NCI-H510A (cell line): ENCODE results near the gene PRODH2.
"Not testable (repeated sequence)": the region's sequence is repeated elsewhere in the genome, so short reads cannot be mapped to it uniquely, and the experiment has no call there.

ENCODE experiments used
- DNase-seq: peaks from one replicate; lab custom pipeline; 2025; lab: John Stamatoyannopoulos, UW

The PRODH2 gene

DNA sequence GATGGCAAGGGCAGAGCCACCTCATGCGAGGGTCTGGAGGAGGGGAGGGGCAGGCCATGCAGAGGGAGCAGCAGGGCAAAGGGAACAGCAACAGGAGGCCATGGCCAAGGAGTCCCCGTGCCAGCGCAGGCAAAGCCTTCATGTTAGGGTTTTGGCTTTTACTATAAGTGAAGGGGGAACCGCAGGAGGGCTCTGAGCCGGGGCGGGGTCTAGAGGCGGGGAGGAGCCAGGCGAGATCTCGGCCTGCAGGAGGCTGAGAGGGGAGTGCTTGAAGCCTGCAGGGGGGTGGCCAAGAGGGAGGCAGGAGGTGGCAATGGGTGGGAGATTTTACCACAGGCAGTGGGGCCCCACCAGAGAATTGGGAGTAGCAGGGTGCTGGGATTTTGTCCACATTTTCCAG, 31.0 kb downstream of the PRODH2 start:
- DNase-seq = no peak

DNA sequence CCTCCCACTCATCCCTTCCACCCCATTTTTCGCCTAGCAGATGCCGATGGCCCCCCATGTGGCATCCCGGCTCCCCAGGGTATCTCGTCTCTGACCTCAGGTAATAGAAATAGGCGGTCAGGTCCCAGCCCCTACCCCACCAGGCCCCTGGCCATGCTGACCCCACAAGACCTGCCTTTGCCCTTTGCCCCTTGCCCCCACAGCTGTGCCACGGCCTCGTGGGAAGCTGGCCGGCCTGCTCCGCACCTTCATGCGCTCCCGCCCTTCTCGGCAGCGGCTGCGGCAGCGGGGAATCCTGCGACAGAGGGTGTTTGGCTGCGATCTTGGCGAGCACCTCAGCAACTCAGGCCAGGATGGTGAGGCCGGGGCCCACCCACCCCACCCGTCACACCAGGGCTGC, 31.9 kb downstream of the PRODH2 start:
- no peak for DNase-seq

DNA sequence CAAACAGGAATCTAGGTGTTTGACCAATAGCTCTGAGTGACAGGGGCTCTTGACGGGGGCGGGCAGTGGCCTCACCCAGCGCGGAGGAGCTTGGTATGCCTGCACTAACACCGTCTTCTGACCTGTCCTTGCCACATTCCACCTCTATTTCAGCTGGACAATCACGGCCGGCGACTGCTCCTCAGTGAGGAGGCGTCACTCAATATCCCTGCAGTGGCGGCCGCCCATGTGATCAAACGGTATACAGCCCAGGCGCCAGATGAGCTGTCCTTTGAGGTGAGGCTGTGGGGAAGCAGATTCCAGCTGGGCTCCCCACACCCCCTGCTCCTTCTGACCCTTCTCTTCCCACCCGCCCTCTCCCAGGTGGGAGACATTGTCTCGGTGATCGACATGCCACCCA, 32.6 kb downstream of the PRODH2 start:
- no peak for DNase-seq

DNA sequence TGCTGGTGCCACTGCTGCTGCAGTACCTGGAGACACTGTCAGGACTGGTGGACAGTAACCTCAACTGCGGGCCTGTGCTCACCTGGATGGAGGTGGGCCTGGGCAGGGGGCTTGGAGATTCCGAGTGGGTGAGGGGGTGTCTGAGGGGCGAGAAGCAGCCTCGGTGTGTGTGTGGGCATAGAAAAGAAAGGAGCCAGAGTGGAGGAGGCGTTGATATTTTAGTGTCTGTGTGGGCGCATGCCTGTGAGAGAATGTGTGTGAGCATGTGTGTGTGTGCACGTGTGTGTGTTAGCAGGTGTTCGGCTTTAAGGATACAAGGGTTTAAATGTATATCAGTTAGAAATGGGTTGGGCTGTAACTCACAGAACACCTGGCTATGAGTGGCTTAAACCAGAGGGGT, 33.6 kb downstream of the PRODH2 start:
- DNase-seq = no peak

DNA sequence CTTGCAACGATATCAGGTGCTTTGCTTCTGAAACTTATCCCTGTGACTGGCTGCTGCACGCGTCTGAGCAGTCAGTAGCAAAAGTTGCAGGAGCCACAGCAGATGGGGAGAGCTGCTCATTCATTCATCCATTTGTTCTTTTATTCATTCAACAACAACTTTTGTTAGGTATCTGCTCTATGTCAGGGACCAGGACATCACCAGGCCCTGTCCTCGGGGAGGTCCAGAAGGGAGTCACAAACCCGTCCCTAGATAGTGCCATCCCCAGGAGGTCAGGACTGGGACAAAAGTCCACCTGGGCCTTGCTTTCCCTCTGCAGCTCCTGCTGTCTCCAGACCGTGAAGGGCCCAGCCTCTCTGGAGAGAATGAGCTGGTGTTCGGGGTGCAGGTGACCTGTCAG, 34.7 kb downstream of the PRODH2 start:
- no peak for DNase-seq

DNA sequence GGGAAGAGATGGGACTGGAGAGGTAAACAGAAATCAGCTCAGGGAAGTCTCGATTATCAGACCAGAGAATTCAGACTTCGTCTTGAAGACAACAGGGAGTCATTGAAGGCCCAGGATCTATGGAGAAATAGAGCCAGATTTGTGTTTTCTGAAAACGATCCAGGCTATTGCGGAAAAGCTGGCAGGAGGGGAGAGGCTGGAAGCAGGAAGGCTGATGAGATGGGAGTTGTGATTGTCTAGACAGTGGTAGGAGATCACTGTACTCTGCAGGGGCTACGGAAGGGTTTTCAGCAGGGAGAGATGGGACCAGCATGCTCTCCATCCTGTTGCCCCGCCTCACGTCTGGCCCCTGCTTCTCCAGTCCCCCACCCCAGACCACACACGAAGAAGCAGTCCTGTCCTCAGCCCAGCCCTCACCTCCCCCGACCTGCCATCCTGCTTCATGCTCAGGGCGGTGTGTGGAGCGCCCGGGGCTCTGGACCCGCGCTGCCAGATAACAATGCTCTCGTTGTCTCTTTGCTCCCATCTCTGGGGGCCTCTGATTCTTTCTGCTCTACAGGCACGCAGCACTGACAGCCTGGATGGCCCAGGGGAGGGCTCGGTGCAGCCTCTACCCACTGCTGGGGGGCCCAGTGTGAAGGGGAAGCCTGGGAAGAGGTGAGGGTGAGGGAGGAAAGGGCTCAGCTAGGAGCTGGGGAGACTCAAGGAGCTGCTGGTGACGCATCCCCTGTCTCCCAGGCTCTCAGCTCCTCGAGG, 35.4 kb downstream of the PRODH2 start:
- no peak for DNase-seq

DNA sequence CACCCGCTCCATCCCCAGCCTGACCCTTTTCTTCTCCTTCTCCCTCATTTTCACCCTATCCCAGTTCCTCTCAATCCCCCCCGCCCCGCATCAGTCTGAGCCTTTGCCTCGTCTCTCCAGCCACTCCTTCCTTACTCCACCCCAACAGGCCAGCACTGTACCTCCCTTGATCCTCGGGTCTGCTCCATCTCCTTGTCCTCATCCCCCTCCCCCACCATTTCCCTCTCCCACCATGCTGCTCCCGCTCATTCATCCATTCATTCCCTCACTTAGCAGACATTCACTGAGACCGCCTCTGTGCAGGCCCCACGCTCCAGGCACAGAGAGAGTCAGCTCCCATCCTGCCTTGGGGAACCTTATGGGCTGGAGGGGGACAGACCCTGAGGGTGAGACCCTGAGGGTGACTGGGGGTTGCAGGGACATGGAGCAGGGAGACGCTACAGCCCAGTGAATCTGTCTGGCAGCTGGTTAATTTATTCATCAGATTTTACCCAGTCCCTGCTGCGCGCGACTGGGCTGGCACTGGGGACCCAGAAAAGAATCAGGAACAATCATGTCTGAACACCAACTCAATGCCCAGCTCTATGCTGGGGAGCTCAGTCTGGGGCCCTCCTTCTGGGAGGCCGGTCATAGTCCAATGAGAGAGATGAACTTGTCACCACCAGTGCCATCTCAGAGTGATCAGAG, 36.4 kb downstream of the PRODH2 start:
- DNase-seq = no peak

DNA sequence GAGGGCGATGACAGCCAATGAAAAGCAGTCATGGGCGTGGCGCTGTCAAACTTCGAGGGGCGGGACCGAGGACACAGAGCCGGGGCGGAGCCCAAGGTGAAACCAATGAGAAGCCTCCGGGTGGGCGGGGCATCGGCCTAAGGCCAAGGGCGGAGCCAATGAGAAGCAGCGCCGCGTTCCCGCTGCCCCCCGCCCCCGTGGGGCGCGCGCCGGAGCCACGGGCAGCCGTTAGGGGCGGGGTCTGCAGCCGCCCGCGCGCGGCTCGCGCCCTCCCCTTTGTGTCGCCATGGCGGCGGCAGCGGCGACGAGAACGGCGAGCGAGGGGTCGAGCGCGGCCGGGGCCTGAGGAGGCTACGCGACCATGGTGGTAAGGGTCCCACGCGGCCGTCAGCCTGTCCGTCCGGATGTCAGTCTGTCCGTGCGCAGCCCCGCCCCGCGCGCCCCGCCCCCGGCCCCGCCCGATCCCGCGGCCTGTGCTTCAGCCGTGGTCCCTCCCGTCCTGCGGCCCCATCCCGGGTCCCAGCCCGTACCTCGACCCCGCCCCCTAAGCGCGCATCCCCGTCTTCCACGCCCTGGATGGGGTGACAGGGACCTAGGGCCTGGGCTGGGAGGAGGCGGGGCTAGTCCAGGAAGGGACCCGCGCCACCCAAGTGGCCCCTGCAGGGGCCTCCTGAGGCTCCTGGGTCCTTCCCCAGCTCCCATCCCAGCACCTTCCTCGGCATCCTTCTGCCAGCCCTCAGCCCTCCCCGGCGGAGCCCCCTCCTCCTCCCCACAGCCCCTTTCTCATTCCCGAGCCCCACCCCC, 37.1 kb downstream of the PRODH2 start, which contains the start of gene ARHGAP33:
Gene ARHGAP33, plus strand, starts transcription at position 267 of the 804 bp plus-strand sequence. Its CDS starts 95 bp downstream, at position 362.
- DNase-seq = peak; percentile 98

DNA sequence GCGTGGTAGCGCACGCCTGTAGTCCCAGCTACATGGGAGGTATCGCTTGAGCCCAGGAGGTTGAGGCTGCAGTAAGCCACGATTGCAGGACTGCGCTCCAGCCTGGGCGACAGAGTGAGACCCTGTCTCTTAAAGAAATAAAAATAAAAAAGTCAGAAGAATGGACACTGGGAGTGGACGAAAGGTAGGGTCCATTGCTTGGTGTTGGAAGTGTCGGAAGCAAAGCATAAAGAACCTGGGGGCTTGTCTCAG, 37.7 kb downstream of the PRODH2 start:
- DNase-seq = no peak

DNA sequence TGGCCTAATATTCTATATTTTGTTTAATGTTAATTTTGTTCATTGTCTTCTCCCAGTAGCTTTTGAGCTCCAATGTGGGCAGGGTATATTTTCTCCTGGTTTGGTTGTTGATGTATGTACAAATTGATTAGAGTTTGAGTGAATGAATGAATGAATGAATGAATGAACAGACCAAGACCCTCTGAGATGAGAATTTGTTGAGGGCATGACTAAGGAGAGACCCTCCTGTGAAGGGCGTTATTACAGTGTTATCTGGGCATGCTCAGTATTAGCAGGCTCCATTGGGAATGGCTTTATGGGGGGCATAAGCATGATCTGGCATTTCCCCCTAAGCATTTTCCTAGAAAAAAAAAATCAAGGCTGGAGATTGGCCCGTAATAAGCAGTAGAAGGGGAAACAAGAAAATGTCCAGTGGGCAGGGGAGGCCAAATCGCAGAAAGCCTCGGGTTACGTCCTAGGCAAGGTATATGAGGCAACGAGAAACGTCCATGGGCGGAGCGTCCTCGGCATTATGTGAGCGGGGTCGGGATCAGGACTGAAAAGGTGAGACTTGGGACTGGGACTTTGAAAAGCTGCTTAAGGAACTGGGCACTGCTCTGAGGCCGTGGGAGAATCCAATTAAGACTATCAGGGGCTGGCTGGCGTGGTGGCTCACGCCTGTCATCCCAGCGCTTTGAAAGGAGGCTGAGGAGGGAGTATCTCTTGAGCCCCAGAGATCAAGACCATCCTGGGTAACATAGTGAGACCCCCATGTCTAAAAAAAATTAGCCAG, 38.2 kb downstream of the PRODH2 start:
- DNase-seq = no peak

DNA sequence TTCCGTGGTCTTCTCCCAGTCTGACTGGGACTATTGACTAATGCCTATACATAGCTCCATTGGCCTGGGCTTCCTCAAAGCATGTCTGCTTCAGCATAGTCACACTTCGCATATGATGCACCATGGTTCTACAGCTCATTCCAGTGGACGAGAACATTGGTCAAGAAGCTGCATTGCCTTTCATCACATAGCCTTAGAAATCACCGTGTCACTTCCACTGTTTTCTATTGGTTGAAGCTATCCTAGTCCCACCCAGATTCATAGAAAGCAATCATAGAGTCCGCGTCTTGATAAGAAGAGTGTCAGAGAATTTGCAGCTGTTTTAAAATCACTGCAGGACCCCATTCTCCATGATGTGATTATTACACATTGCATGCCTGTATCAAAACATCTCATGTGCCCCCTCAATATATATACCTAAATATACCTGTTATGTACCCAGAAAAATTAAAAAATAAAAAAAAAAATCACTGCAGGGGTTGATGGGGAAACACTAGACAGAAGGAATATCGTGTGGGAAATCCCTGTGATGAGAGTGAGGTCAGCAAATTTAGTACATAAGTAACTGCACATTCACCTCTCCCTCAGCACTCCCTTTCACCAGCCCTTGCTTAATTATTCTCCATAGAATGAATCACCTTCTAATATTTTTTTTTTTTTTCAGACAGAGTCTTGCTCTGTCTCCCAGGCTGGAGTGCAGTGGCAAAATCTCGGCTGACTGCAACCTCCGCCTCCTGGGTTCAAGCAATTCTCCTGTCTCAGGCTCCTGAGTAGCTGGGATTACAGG, 39.4 kb downstream of the PRODH2 start:
- DNase-seq = no peak

DNA sequence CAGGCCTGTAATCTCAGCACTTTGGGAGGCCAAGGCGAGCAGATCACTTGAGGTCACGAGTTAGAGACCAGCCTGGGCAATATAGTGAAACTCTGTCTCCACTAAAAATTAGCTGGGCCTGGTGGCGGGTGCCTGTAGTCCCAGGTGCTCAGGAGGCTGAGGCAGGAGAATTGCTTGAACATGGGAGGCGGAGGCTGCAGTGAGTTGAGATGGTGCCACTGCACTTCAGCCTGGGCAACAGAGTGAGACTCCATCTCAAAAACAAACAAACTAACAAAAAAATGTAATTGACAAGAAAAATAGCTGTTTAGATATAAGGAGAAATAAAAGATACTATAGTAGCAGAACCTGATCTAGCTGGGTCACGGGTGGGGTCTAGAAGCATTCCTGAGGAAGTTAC, 40.3 kb downstream of the PRODH2 start:
- not testable (repeated sequence) for DNase-seq

DNA sequence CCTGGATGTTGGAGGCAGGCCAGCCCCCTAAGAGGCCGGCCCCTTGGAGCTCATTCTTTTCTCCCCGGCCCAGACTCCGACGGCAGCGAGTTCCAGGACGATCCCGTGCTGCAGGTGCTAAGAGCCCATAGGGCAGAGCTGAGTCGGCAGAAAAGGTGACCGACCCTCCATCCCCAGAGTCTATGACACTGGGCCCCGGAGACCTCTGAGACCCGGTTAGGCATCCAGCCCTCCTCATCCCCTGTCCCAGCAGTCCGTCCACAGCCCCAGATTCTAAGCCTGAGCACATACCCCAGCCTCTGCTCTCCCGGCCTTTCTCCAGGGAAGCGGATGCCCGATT, 44.6 kb downstream of the PRODH2 start:
- no peak for DNase-seq

DNA sequence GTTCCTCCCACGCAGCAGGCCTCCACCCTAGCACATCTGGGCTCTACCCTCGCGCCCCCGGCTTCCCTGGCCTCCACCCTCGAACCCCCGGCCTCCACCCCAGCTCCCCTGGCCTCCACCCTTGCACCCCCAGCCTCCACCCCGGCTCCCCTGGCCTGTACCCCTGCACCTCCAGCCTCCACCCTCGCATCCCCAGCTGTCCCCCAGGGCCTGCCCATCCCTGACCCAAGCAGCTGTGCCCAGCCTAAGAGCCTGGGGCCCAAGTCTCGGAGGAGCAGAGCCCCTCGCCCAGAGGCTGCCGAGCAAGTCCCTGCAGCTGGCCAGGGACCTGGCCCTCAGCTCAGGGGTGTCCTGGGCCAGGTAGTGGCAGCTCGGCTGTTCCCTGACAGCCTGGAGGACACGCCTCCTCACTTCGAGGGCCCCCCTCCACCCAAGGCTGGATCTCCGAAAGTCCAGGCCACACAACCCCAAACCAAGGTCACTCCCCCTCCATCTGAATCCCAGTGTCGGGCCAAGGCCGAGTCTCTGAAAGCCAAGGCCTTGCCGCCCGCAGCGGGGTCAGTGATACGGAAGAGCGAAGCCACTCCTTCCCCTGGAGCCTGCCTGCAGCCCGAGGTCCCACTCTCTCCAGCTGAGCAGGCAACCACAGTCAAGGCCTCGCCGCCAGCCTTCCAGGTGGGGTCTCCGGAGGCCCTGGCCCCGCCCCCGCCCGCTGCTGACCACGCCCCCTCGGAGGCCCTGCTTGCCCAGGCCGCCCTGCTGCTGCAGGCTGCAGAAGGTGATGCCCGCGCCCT, 45.2 kb downstream of the PRODH2 start:
- DNase-seq = no peak

DNA sequence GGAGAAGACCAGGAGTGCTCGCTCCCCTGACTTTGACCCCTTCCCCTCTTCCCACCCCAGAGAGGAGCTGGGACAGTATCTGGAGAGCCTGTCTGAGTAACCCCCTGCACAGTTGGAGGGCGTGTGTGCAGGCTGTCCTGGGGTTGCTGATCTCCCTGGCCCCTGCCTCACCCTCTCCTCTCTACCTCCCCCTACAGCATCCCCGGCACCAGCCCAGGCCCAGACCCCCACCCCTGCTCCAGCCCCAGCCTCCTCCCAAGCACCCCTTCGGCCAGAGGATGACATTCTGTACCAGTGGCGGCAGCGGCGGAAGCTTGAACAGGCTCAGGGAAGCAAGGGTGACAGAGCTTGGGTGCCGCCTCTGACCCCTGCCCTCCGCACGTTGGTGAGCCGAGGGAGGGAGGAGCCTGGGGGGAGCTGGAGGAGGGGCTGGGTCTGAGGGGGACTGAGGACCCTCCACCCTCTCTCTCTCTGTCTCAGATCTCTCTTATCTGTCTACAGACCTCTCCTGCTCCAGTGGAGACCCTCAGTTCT, 46.0 kb downstream of the PRODH2 start:
- no peak for DNase-seq

DNA sequence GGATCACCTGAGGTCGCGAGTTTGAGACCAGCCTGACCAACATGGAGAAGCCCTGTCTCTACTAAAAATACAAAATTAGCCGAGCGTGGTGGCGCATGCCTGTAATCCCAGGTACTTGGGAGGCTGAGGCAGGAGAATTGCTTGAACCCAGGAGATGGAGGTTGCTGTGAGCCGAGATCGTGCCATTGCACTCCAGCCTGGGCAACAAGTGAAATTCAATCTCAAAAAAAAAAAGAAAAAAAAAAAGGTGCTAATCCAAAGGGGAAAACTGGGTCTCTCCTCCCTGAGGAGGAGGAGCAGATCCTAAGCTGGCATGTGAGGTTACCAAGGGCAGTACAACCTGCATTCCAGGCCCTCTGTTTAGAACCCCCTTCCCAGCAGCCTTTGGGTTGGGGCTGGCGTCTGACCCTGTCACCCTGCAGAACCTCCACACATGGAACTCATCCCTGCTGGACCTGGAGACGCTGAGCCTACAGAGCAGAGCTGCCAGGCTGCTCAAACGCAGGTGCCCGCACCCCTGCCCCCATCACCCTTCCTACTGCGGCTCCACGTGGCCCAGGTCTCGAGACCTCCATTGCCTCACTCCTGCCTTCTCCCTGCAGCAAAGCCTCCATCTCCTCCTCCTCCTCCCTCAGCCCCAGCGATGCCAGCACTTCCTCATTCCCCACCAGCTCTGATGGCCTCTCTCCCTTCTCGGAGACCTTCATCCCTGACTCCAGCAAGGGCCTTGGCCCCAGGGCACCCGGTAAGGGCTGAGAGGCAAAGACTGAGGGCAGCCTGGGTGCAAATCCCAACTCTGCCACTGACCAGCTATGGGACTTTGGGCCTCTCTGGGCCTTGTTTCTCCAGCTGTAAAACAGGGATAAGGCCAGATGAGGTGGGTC, 48.0 kb downstream of the PRODH2 start:
- no peak for DNase-seq

DNA sequence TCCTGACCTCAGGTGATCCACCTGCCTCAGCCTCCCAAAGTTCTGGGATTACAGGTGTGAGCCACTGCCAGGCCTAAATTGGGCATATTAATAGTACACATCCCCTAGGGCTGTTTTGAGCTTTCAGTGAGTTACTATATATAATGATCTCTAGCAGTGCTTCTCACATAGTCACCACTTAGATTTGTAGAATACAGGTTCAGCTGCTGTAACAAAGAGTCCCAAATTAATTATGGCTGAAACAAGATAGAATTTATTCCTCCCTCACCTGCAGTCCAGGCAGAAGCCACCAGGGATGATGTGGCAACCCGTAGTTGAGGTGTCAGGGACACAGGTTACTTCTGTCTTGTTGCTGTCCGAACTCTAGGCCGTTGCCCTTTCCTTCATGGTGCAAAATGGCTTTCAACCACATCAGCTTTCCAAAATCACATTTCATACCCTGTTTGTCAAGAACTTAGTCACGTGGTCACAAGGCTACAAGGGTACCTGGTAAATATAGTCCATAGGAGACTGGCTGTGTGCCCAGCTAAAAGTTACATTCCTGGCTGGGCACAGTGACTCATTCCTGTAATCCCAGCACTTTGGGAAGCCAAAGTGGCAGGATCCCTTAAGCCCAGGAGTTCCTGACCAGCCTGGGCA, 51.8 kb downstream of the PRODH2 start:
- no peak for DNase-seq

DNA sequence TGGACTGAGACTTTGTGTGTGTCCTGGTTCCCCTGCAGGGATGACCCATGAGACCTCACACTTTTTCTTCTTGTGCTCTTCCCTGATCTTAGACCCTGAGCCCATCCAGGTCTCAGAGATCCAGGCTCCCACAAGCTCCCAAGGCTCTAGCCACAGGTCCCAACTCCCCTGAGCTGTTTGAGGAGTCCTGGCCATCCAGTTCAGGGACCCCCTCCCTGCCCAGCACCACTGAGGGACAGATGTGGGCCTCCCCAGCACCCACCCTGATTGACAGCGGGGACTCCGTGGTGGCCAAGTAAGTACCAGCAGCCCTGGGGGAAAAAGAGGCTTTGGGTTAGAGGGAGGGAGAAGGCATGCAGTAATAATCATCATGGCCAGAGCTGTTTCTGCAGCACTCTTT, 52.9 kb downstream of the PRODH2 start:
- no peak for DNase-seq
